ACC112 (cell line): Measurements from ENCODE around the gene SNRPN.
"Not testable (repeated sequence)": the region's sequence is repeated elsewhere in the genome, so short reads cannot be mapped to it uniquely, and the experiment has no call there.

Experiments used
- H2AFZ ChIP-seq: fragments of 200-600 bp; sonication (generic); one replicate; pipeline ENCODE4 v1.6.0; 2017; ENCODE audit warnings: antibody characterized with exemption, low read length; ENCODE audit not compliant: unreplicated experiment
- H3K27ac ChIP-seq: fragments of 200-600 bp; sonication (generic); 2 replicates; pipeline ENCODE4 v1.5.1; 2014; ENCODE audit warnings: low read depth, mild to moderate bottlenecking, antibody characterized with exemption, low read length, moderate library complexity
- H3K27me3 ChIP-seq: fragments of 200-600 bp; sonication (generic); 2 replicates; pipeline ENCODE4 v1.6.1; 2014; ENCODE audit warnings: mild to moderate bottlenecking, antibody characterized with exemption, low read length, moderate library complexity, mixed read lengths; ENCODE audit not compliant: insufficient read depth
- H3K36me3 ChIP-seq: fragments of 200-600 bp; sonication (generic); 2 replicates; pipeline ENCODE4 v1.6.1; 2016; ENCODE audit warnings: mild to moderate bottlenecking, antibody characterized with exemption, low read length, moderate library complexity, mixed read lengths; ENCODE audit not compliant: insufficient read depth
- H3K4me1 ChIP-seq: fragments of 200-600 bp; sonication (generic); one replicate; pipeline ENCODE4 v1.6.1; 2016; ENCODE audit warnings: low read length, mixed read lengths; ENCODE audit not compliant: insufficient read depth, unreplicated experiment, control insufficient read depth
- H3K4me3 ChIP-seq: fragments of 200-600 bp; sonication (generic); 2 replicates; pipeline ENCODE4 v1.5.1; 2014; ENCODE audit warnings: mild to moderate bottlenecking, low read depth, low read length
- H3K79me2 ChIP-seq: fragments of 200-600 bp; sonication (generic); one replicate; pipeline ENCODE4 v1.6.0; 2016; ENCODE audit warnings: low read length; ENCODE audit not compliant: control insufficient read depth, unreplicated experiment, insufficient read depth

The SNRPN gene

DNA sequence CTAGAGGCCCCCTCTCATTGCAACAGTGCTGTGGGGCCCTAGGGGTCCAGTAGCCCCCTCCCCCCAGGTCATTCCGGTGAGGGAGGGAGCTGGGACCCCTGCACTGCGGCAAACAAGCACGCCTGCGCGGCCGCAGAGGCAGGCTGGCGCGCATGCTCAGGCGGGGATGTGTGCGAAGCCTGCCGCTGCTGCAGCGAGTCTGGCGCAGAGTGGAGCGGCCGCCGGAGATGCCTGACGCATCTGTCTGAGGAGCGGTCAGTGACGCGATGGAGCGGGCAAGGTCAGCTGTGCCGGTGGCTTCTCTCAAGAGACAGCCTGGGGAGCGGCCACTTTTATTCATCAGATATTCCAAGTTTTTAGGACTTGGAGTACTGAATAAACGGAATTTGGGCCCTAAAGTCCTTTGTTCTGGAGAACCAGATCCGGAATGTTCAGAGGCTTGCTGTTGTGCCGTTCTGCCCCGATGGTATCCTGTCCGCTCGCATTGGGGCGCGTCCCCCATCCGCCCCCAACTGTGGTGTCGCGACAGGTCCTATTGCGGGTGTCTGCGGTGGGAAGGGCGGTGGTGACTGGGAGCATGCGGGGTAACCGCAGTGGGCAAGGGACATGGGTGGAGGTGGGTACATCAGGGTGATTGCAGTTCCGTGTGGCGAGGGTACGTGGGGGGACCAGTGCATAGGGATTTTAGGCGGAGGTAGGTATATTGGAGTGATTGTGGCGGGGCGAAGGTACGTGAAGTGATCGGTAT lies at the start of gene SNRPN, which contains the start of gene SNURF:
SNRPN (plus strand) TSS at position 205 of the 748 bp plus-strand sequence. CDS start 19,467 bp downstream, outside the sequence.
SNURF (plus strand) TSS at position 205 of the 748 bp plus-strand sequence; CDS start at position 267, 62 bp downstream.
- H3K4me1 ChIP-seq, result no peaks in the 10 kb centered on the region
- no peaks in the 10 kb centered on the region for H3K27me3 ChIP-seq
- H3K27ac ChIP-seq, result peak within 1 kb of the TSS; percentile 41; the same call in 1 of the 2 replicates
- peak within 1 kb of the TSS; percentile 85 for H3K4me3 ChIP-seq
- H3K79me2 ChIP-seq, result peaks cover 37% of the 10 kb centered on the region
- peak within 1 kb of the TSS; percentile 3 for H2AFZ ChIP-seq
- H3K36me3 ChIP-seq, result no peaks in the 10 kb centered on the region

DNA sequence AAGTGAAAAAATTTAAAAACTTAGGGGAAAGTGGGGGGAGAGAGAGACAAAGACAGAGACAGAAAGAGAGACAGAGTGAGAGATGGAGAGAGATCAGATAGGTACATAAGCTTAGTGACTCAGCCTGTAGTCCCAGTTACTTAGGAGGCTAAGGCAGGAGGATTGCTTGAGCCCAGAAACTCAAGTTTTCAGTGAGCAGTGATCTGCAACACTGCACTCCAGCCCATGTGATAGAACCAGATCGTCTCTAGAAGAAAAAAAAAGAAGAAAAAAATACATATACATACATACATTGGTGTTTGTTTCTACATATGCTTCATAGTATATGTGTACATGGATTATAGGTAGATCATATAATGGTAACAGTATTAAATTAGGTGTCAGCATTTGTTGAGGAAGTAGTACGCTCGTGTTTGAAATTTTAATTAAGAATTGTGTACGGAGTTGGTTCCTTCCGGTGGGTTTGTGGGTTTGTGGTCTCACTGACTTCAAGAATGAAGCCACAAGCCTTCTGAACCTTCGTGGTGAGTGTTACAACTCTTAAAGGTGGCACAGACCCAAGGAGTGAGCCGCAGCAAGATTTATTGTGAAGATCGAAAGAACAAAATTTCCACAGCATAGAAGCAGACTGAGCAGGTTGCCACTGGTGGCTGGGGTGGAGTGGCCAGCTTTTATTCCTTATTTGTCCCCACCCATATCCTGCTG lies 38.3 kb upstream of the SNRPN start:
- Histone ChIP-seq H3K27ac (no peak overlapping the region), H3K79me2 (no peaks in the 10 kb centered on the region), H3K4me1 (no peaks in the 10 kb centered on the region), H3K4me3 (no peak overlapping the region), H3K36me3 (no peaks in the 10 kb centered on the region), H2AFZ (no peak overlapping the region), H3K27me3 (no peaks in the 10 kb centered on the region)

DNA sequence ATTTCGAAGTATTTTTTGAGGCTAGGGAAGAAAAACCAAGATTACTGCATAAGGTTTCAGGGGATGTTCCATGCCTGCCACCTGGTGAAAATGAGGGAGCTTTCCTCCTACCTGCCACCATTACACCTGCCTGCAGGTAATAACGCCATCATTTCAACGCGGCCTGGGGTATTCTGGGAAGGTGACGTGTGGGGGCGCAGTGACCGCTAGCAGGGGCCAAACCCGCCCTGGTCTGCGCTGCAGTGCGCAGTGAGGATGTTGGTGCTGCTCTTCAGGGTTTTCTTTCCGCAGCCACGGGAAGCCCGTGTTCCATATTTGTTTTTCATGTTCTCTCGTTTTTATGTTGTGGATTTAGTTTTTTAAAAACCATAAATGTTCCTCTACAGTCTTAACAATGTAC lies 37.4 kb upstream of the SNRPN start:
- Histone ChIP-seq H3K79me2 (no peaks in the 10 kb centered on the region), H3K4me3 (no peak overlapping the region), H3K4me1 (no peaks in the 10 kb centered on the region), H2AFZ (no peak overlapping the region), H3K27me3 (no peaks in the 10 kb centered on the region), H3K27ac (no peak overlapping the region), H3K36me3 (no peaks in the 10 kb centered on the region)

DNA sequence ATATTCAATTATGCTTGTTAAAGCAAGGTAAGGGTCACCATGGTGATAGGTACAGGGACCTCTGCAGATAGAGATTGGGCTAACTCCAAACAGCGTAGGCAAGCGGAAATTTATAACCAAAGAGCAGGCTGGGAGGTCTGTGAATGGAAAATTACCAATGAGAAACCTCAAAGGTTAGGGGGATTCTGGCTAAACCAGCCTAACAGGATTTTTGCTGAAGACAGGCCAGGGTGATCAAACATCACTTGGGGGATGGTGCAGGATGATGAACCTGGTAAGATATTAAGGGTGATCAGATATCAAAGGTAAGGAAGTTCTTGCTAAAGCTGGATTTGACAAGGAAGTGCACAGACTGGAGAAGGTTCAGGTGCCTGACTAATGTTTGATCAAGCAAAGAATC lies 35.3 kb upstream of the SNRPN start:
- Histone ChIP-seq H3K4me3 (no peak overlapping the region), H3K4me1 (no peaks in the 10 kb centered on the region), H3K36me3 (no peaks in the 10 kb centered on the region), H3K27ac (no peak overlapping the region), H3K79me2 (no peaks in the 10 kb centered on the region), H3K27me3 (no peaks in the 10 kb centered on the region), H2AFZ (no peak overlapping the region)

DNA sequence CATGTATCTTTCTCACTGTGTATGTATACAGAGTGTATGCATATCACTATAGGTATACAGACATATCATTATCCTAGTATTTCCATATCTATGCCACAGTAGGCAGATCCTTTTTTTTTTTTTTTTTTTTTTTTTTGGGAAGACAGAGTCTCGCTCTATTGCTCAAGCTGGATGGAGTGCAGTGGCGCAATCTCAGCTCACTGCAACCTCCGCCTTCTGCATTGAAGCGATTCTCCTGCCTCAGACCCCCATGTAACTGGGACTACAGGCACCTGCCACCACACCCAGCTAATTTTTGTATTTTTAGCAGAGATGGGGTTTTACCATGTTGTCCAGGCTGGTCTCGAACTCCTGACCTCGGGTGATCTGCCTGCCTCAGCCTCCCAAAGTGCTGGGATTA lies 32.0 kb upstream of the SNRPN start:
- H3K4me1 ChIP-seq, H3K27ac ChIP-seq, H3K36me3 ChIP-seq, H3K27me3 ChIP-seq, H3K4me3 ChIP-seq, H2AFZ ChIP-seq, H3K79me2 ChIP-seq: not testable (repeated sequence)

DNA sequence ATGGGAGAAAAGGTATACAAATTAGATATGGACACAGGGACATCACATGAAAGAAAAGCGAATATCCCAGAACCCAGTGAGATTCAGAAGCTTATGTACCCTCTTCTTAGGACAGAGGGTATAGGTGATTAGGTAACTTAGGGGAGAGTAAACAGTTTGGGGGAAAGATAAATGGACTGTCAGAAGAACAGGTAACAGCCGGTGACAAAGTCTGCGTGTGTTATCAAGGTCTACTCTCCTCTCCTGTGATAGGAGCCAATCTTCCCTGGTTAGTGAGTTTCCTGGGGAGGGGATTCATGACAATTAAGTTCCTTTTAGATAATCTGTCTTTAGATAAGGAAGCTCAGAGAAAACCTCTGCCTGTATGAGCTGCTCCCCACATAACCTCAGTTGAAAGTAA lies 30.6 kb upstream of the SNRPN start:
- no peak overlapping the region for H2AFZ ChIP-seq
- H3K79me2 ChIP-seq, result no peaks in the 10 kb centered on the region
- no peaks in the 10 kb centered on the region for H3K36me3 ChIP-seq
- no peaks in the 10 kb centered on the region for H3K4me1 ChIP-seq
- H3K4me3 ChIP-seq, result no peak overlapping the region
- H3K27ac ChIP-seq, result no peak overlapping the region
- no peaks in the 10 kb centered on the region for H3K27me3 ChIP-seq

DNA sequence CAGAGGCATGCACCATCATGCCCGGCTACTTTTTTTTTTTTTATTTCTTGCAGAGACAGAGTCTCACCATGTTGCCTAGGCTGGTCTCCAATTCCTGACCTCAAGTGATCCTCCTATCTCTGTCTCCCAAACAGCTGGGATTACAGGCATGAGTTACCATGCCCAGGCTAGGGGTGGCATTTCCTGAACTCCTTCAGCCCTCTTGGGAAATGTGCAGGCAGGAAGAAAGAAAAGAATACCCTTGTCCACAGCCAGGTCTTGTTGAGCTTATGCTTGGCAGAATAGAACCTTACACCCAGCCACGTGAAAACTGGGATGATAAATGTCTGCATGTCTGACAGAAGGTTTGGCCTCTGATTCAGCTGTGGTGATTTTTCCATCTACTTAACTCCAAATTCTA lies 30.2 kb upstream of the SNRPN start:
- Histone ChIP-seq H3K79me2 (no peaks in the 10 kb centered on the region), H3K4me3 (no peak overlapping the region), H3K27me3 (no peaks in the 10 kb centered on the region), H3K4me1 (no peaks in the 10 kb centered on the region), H2AFZ (no peak overlapping the region), H3K36me3 (no peaks in the 10 kb centered on the region), H3K27ac (no peak overlapping the region)

DNA sequence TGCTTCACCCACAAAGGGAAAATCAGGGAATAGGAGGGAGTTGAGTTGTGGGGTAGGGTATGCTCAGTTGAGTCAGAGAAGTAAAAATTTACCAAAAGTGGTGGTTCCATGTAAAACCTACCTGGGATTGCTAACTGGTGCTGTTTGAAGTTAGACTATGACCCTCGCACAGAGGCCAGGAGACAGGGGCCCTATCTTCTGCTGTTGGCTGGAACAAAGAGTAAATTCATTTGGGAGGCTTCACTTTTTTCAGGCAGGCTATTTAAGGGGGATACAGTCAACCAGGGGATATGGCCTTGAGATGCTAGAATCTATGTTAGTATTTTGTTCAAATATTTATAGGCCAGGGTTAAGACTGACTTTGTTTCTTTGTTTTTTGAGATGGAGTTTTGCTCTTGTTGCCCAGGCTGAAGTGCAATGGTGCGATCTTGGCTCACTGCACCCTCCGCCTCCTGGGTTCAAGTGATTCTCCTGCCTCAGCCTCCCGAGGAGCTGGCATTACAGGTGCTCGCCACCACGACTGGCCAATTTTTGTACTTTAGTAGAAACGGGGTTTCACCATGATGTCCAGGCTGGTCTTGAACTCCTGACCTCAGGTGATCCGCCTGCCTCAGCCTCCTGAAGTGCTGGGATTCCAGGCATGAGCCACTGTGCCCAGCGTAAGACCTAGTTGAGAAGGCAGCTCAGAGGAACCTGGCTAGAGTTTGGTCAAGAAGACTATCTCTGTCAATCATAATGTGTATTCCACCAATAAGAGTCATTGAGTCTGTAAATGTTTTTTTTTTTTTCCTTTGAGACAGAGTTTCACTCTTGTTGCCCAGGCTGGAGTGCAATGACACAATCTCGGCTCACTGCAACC lies 22.7 kb upstream of the SNRPN start:
- H3K27me3 ChIP-seq, result not testable (repeated sequence)

DNA sequence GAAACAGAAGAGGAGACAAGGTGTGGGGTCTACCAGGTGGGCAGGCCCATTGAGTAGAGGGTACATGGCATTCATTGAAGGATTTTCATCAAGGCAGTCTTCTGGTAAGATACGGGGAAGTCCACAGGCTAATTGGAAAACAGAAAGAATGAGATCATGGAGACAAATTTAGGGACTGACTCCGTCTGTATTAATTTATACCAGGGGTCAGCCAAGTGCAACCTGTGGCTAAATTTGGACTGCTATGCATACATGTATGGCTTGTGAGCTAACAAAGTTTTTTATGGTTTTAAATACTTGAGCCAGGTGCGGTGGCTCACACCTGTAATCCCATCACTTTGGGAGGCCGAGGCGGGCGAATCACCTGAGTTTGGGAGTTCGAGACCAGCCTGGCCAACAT lies 21.1 kb upstream of the SNRPN start:
- Histone ChIP-seq H2AFZ (no peak overlapping the region), H3K4me3 (no peak overlapping the region), H3K36me3 (no peaks in the 10 kb centered on the region), H3K79me2 (no peaks in the 10 kb centered on the region), H3K27me3 (no peaks in the 10 kb centered on the region), H3K27ac (no peak overlapping the region), H3K4me1 (no peaks in the 10 kb centered on the region)

More for the DNA sequence above, 22.7 kb upstream of the SNRPN start:
- H3K79me2 ChIP-seq, H3K27ac ChIP-seq, H2AFZ ChIP-seq, H3K36me3 ChIP-seq, H3K4me3 ChIP-seq, H3K4me1 ChIP-seq: not testable (repeated sequence)

DNA sequence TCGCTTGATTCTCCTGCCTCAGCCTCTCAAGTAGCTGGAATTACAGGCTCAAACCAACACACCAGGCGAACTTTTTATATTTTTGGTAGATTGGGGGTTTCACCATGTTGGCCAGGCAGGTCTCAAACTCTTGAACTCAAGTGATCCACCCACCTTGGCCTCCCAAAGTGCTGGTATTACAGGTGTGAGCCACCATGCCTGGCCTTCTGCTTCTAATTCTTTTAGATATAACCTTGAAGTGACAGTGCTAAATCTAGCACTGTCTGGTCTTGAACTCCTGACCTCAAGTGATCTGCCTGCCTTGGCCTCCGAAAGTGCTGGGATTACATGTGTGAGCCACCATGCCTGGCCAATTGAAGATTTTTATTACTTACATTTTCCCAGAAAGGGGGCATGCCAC lies 16.6 kb upstream of the SNRPN start:
- H2AFZ ChIP-seq, H3K4me1 ChIP-seq, H3K27ac ChIP-seq, H3K36me3 ChIP-seq, H3K27me3 ChIP-seq, H3K79me2 ChIP-seq, H3K4me3 ChIP-seq: not testable (repeated sequence)
